ENCODE data around the gene ATG16L2. TPM values are rescaled to one million over a fixed set of nuclear protein-coding genes. Genes with fewer than 3 reads are reported as not detected.

The ATG16L2 gene
- polyA plus RNA-seq, 1 donor from 2014 or later: 9.4 TPM

GRCh38 chr11:72817966-72818365 is 3.8 kb downstream of the ATG16L2 start:
- Histone ChIP-seq H3K4me3 (ENCODE audit: low read length) (no peak overlapping the region), H3K27ac (ENCODE audit: low read length) (no peak overlapping the region), H3K9me2 (ENCODE audit: insufficient read depth, low read length) (no peaks in the 10 kb centered on the region), H3K9me3 (ENCODE audit: low read length) (no peaks in the 10 kb centered on the region), H3K27me3 (ENCODE audit: insufficient read depth, low read depth, low read length) (no peaks in the 10 kb centered on the region), H3K9ac (ENCODE audit: low read length) (no peak overlapping the region), H3K36me3 (ENCODE audit: insufficient read depth, low read length) (no peaks in the 10 kb centered on the region), H3K79me2 (replicated peaks; ENCODE audit: insufficient read depth, low read length) (no peaks in the 10 kb centered on the region), H3K4me2 (ENCODE audit: low read length) (no peak overlapping the region), H4K20me1 (ENCODE audit: insufficient read depth) (no peaks in the 10 kb centered on the region), H2AFZ (ENCODE audit: low read depth, low read length) (no peak overlapping the region), H3F3A (ENCODE audit: insufficient read depth, low read length, poor library complexity, severe bottlenecking) (no peaks in the 10 kb centered on the region)
- TF ChIP-seq SMC3 (conservative IDR thresholded peaks at IDR 0.05; ENCODE audit: poor library complexity) (no peak), RAD21 (conservative IDR thresholded peaks at IDR 0.05) (no peak), POLR2AphosphoS5 (IDR thresholded peaks at IDR 0.05) (no peak), CTCF (IDR thresholded peaks at IDR 0.05; ENCODE audit: poor library complexity, severe bottlenecking) (no peak), REST (IDR thresholded peaks at IDR 0.05; ENCODE audit: borderline replicate concordance) (no peak), EP300 (conservative IDR thresholded peaks at IDR 0.05; ENCODE audit: poor library complexity, severe bottlenecking) (no peak), EZH2 (IDR thresholded peaks at IDR 0.05; ENCODE audit: borderline replicate concordance, insufficient read depth, low read length, poor library complexity, severe bottlenecking) (no peak), TAF1 (IDR thresholded peaks at IDR 0.05; ENCODE audit: low read depth) (no peak), MXI1 (conservative IDR thresholded peaks at IDR 0.05; ENCODE audit: poor library complexity, severe bottlenecking) (no peak)

- Histone ChIP-seq H4K20me1 (ENCODE audit: insufficient read depth) (no peaks in the 10 kb centered on the region), H3K4me3 (ENCODE audit: low read length) (no peak overlapping the region), H3K9ac (ENCODE audit: low read length) (no peak overlapping the region), H3K27ac (ENCODE audit: low read length) (no peak overlapping the region), H3K9me3 (ENCODE audit: low read length) (no peaks in the 10 kb centered on the region), H3K9me2 (ENCODE audit: insufficient read depth, low read length) (no peaks in the 10 kb centered on the region), H3K4me2 (ENCODE audit: low read length) (no peak overlapping the region), H3F3A (ENCODE audit: insufficient read depth, low read length, poor library complexity, severe bottlenecking) (no peaks in the 10 kb centered on the region), H3K36me3 (ENCODE audit: insufficient read depth, low read length) (no peaks in the 10 kb centered on the region), H3K27me3 (ENCODE audit: insufficient read depth, low read depth, low read length) (no peaks in the 10 kb centered on the region), H2AFZ (ENCODE audit: low read depth, low read length) (no peak overlapping the region), H3K79me2 (replicated peaks; ENCODE audit: insufficient read depth, low read length) (no peaks in the 10 kb centered on the region)
- TF ChIP-seq REST (IDR thresholded peaks at IDR 0.05; ENCODE audit: borderline replicate concordance) (no peak), POLR2AphosphoS5 (IDR thresholded peaks at IDR 0.05) (no peak), CTCF (IDR thresholded peaks at IDR 0.05; ENCODE audit: poor library complexity, severe bottlenecking) (no peak), SMC3 (conservative IDR thresholded peaks at IDR 0.05; ENCODE audit: poor library complexity) (no peak), EP300 (conservative IDR thresholded peaks at IDR 0.05; ENCODE audit: poor library complexity, severe bottlenecking) (no peak), RAD21 (conservative IDR thresholded peaks at IDR 0.05) (no peak), TAF1 (IDR thresholded peaks at IDR 0.05; ENCODE audit: low read depth) (no peak), EZH2 (IDR thresholded peaks at IDR 0.05; ENCODE audit: borderline replicate concordance, insufficient read depth, low read length, poor library complexity, severe bottlenecking) (no peak), MXI1 (conservative IDR thresholded peaks at IDR 0.05; ENCODE audit: poor library complexity, severe bottlenecking) (no peak)
These were observed 4.8 kb downstream of the ATG16L2 start for GRCh38 chr11:72818971-72819370.
